Fibroblast of skin of left biceps (primary cell): Measurements from ENCODE around the gene TIMM44.

ENCODE experiments used
- DNase-seq, 2 experiments: peaks; one replicate each; pipeline ENCODE4 v3.0.0-alpha.2; 2013; ENCODE audit warnings: low read depth in 2 of 2

Gene TIMM44, protein sequence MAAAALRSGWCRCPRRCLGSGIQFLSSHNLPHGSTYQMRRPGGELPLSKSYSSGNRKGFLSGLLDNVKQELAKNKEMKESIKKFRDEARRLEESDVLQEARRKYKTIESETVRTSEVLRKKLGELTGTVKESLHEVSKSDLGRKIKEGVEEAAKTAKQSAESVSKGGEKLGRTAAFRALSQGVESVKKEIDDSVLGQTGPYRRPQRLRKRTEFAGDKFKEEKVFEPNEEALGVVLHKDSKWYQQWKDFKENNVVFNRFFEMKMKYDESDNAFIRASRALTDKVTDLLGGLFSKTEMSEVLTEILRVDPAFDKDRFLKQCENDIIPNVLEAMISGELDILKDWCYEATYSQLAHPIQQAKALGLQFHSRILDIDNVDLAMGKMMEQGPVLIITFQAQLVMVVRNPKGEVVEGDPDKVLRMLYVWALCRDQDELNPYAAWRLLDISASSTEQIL

DNA sequence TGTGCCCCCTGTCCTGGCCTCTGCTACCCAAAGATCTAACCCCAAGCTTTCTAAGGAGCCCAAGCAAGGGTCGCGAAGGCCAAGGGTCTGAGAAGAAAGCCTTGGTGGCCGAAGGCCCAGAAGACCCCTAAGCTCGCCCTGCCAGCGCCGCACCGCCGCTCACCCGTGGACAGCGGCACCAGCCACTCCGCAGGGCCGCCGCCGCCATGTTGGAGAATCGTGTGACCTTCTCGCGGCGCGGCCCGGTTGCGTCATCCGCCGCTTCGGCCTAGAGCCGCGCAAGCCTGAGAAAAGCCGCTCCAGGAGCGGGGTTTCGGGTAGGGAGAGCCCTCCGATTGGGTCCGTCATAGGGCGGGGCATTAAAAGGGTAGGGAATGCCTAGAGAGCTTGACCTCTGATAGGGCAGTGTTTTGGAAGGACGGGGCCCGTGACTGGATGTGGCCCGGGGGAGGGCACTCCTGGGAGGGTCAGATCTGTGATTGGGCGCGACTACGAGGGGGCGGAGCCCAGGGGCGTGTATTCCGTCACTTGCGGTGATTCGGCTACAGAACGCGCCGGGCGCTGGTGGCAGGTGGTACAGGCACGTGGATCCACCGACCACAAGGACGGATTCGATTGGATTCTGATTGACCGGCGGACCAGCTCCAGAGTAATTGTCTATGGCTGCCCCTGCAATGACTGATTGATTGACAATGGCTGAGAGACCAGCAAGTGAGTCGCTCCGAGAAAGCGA is at the start of gene TIMM44:
Gene TIMM44, minus strand, starts transcription at position 223 of the 733 bp plus-strand sequence. Its CDS starts 15 bp downstream, at position 208.
- peak; percentile 99 for DNase-seq

DNA sequence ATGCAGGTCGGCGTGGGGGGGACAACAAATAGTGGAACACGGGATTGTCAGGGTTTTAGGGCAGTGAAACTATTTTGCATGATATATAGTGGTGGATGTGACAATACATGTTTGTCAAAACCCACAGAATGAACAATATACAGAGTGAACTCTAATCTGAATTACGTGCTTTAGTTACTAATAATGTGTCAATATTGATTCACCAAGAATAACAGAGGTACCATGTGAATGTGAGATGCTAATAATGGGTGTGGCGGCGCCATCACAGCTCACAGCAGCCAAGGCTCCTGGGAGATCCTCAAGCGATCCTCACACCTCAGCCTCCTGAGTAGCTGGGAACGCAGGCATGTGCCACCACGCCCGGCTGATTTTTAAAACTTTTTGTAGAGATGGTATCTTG is 49.1 kb upstream of the TIMM44 start:
- DNase-seq: no peak

DNA sequence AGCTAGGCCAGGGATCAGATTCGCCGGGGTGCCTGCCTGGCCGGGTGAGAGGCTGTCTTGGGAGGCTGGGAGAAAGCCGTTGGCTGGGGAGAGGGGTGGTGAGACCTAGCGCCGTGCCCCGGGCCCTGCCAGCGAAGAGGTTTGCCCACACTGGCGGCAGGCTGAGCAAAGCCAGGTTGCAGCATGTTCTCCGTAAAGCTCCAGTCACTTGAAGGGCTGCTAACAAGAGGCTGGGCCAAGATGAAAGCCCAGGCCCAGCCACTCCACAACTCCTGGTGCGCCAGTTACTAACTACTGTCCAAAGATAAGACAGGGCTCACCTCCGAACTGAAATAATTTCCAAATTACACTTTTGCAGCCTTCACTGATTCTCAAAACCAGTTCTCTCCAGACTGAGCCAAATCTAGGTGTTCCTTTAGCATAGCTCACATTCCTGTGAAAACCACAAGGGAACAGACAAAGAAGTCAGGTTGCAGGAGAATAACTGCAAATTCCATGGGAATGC is 45.7 kb upstream of the TIMM44 start:
- no peak for DNase-seq

DNA sequence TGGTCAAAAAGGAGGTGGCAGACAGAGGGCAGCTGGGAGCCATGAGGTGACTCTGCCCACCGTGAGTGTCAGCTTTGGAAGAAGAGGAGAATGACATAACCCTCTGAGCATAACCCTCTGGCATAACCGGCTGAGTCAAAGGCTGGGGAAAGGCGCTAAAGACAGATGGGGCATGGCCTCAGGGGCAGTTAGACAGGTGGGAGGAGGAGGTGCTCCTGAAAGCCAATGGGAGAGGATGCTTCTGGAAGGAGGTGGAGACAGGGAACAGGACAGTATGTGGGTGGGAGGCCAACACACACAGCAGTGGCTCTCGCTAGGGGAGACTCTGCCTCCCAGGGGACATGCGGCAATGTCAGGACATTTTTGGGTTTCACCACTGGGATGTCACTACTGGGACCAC is 44.8 kb upstream of the TIMM44 start:
- no peak for DNase-seq

DNA sequence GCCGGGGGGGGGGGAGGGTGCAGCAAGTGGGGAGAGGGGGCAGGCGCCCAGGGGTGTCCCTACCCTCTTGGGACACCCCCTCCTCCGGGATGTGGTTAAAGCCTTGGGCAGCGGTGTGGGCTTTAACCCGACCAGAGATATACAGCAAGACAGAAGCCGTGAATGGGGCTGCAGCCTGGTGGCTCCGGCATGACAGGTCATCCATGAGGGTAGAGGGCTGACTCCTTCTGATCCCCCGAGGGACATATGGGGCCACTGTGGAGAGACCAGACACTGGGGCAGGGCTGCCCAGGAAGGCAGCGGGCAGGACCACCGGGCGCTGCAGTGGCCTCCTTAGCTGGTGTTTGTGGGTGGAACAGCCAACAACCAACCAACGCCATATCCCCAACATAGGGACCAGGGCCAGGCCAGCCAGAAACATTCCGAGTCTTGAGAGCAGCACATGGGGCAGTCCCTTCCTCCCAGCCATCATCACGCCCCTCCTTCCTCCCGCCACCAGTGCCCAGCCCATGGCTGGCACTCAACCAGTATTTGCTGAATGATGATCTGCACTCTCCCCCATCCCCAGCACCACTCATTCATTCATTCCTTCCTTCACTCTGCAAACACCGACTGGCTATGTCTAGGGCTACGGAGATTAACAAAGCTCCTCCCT is 43.8 kb upstream of the TIMM44 start:
- DNase-seq: no peak

DNA sequence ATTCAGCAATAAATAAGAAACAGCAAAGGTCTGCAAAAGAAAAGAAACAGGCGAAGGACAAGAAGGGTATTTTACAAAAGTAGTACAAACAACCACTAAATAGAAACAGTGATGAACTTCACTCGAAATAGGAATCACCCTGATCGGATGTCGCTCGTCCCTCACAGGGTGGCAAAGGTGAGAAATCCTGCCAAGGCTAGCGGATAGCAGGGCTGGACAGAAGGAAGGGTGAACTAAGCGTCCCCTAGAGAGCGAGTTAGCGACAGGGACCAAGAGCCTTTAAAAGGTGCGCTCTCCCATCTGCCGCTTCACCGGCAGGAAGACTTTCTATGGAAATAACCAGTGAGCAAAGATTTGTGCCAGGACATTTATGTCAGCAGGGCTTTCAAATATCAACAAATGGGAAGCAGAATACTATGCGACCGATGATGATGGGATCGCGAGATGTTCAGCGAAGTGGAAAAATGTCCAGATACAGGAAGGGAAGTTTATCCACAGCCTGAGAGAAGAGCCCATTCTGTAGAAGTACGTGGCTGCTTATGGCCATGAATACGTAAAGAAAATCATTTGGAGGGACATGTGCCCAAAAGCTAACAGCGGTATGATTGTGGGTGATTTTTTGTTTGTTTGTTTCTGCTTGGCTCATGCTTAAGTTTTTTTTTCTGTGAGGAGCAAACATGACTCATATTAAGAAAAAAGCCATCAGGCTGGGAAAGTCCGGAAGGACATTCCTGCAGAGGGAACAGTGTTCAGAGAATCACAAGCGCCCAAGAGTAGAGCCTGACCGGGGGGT is 43.1 kb upstream of the TIMM44 start:
- no peak for DNase-seq

DNA sequence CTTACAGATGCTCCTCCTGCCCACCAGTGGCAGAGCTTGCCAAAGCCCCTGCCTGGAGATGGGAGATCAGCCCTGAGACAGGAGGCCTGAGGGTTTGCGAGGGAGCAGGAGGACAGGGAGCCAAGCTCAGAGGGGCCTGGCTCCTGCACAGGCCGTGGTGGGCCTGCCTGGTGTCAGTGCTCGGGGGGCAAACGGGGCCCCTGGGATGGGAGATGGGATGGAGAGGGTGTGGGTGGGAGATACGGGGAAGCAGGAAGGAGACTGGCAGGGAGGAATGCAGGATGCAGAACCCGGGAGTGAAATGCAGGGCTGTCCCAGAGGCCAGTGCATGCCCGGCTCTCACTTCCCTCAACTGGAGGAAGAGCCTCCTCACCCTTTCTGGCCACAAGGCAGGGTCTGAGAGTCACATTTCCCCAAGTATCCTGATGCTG is 42.0 kb upstream of the TIMM44 start:
- no peak for DNase-seq

DNA sequence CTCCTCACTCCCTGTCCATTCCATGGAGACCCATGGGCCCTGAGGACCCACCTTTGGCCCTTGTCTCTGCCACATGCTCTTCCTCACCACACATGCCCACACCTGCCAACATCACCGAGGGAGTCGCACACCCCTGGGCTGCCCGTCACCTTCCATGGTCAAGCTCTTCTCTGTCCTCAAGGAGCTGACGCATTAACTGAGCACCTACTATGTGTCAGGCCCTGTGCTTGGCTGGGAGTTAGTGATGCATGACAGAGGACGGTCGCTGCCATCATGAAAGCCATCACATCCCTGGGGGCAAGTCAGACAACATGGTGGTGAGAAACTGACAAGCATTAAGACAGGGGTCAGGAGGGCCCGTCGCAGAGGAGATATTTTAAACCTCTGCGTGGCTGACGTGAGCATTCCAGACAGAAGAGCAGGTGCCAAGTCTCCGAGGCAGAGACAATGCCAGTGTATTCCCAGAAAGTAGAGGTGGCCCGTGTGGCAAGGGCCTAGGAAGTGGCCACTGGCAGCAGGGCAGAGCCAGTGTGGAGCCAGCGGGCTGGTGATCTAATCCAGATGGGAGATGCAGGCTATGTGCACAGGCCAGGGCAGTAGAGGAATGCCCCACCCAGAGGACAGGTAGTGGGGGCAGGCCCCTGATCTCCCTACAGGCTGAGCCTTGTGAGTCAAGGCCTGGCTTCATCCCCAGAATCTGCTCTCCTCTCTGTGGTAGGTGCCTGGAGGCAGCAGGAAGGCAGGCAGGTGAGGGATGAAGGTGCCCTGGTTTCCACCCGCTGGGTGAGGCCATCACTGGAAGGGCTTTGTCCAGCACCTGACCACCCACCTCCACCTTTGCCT is 40.8 kb upstream of the TIMM44 start:
- DNase-seq: no peak

DNA sequence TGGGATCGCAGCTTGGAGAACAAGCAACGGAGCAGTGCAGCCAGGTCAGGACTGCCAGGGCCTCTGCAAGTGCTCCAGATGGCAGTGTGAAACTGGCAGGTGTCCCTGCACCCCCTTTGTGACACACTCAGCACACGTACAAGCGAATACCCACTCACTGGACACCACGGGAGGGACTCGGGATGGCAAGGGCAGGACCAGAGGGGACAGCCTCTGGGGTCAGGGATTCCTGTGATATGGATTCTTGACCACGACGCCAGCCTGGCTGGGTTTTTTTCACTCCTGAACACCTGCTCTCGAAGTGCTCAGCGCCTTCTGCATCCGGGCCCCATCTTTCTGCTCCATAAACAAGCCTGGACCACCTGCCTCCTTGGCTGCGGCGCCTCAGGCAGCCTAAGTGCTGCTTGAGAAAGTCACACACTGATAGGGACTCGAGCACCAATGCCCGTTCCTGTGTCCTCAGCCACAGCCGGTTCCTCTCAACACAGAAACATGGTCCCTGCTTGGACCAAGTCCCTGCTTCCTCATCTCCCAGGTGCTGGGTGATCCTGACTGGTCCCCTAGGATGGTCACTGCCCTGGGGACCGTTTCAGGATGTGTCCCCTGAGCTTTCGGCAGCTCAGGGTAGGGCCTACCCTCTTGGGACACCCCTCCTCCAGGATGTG is 40.0 kb upstream of the TIMM44 start:
- no peak for DNase-seq

DNA sequence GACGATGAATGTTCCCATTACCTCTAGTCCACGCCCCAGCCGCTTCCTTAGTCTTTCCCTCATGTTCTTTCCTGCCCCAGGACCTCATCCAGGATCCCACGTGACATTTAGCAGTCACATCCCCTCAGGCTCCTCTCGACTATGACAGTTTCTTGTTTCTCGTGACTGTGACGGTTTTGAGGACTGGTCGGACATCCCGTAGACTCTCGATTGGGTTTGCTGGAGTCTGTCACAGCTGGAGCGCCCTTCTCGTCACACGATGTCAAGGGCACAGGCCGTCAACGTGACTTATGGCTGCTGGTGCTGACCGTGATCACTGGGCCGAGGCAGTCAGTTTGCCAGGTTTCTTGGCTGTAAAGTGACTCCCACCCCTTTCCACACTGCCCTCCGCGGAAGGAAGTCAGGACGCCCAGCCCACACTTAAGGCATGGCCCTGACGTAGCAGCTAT is 39.2 kb upstream of the TIMM44 start:
- no peak for DNase-seq

DNA sequence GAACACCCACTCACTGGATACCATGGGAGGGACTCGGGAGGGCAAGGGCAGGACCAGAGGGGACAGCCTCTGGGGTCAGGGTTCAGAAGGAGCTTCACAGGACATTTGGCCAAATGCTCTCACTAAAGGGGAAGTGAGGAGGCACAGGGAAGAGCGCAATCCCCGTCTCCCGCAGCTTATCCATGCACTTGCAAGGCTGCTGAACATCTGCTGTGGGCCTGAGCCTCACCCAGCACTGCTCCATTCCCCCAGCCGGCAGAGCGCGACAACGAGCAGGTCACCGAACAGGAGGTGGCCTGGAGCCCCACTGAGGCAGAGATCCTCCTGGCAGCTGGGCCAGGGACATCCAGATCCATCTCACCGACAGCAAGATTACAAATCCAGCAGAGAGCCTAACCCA is 38.6 kb upstream of the TIMM44 start:
- DNase-seq: no peak

DNA sequence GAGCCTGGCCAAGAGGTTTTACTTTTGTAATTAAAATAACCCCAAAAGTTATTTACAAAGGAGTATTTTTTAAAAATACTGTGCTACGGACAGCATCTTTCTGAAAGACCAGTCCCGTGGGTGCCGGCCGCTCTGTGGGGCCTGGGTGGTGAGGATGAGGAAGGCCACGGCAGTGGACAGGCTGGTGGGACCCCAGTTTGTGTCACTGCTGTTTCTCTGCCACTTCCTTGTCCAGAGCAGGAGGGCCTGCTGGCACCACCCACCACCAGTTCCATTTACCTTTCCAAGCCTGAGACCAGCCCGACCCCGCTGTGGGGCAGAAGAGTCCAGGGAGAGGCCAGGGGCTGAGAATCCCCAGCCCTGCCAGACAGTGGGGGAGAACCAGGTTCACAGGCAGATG is 38.2 kb upstream of the TIMM44 start:
- DNase-seq: no peak

DNA sequence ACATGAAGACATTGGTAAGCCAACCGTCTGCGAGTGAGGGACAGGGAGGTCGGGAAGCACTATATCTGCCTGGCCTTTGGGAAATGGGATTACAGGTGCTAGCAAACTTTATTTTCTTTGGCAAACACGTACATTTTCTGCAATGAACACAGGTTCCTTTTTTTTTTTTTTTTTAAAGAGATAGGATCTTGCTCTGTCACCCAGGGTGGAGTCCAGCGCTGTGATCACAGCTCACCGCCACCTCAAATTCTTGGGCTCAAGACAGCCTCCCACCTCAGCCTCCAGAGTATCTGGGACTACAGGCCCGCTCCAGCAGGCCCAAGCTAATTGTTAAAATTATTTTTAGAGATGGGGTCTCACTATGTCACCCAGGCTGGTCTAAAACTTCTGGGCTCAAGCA is 37.7 kb upstream of the TIMM44 start:
- no peak for DNase-seq

DNA sequence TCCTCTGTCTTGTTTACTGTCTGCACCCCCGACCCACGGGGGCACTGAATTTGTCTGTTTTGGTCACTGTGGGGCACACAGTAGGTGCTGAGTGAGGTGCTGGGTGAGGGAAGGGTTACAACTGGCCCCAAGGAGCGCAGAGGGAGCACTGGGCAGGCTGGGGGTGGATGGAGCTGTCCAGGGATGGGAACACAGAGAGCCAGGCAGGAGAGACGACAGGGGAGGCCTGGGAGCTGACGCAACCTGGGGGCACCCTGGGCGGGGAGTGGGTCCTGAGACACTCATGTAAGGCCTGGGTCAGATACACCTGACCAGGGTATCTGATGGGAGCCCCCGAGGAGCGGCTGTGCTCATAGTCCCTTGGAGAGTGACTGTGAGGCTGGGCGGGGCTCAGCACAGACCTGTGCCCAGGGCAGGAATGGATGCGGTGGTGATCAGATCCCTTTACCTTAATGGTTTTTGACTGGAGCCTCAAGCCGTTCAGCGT is 37.2 kb upstream of the TIMM44 start:
- DNase-seq: no peak

DNA sequence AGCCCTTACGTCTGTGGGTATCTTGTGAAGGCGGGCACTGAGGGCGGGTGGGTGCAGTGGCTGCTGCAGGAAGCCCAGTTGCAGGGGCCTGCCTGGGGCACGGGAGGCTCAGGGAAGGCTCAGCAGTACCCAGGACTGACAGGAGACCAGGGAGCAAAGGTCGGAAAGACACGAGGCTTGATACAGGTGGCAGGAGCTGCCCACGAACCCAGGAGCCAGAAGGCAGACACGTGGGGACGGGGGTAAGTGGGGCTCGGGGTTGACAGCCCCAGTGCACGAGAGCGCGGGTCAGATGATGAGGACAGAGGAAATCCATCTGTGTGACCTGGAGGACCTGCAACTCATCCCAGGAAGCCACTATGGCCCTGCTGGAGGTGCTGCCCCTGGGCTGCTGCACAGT is 36.7 kb upstream of the TIMM44 start:
- no peak for DNase-seq

DNA sequence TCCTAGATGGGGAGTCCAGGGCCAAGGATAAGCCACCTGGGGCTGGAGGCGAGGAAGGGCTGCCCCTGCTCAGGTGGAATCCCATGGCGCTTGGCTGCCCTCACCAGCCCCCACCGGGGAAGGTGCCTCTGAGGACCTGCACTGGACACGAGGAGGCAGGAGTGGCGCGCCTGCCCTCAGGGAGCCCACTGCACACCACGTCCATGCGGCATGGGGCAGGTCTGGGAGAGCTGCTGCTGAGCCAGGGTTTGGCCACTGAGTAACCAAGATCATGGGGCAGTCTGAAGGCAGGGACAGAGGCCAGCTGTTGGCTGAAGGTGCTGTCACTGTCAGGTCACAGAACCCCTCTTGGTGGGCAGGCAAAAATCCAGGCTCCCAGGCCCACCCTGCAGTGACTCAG is 36.1 kb upstream of the TIMM44 start:
- no peak for DNase-seq

DNA sequence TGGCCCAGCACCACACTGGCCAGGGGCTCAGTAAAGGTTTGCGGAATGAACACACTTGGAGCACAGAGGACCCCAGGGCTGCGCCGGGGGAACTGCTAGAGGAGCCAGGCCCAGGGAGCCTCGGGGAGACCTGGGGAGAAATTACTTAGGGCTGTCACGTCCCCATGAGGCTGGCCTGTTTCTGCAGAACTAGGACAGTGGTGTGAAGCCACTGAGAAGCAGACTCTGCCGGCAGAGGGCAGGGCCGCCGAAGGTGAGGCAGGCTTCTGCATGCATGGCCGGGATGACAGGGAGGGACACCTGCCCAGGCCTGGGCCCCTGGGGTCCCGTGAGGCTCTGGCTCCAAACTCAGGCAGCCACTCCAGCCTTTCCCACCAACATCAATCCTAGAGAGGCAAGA is 35.5 kb upstream of the TIMM44 start:
- no peak for DNase-seq

DNA sequence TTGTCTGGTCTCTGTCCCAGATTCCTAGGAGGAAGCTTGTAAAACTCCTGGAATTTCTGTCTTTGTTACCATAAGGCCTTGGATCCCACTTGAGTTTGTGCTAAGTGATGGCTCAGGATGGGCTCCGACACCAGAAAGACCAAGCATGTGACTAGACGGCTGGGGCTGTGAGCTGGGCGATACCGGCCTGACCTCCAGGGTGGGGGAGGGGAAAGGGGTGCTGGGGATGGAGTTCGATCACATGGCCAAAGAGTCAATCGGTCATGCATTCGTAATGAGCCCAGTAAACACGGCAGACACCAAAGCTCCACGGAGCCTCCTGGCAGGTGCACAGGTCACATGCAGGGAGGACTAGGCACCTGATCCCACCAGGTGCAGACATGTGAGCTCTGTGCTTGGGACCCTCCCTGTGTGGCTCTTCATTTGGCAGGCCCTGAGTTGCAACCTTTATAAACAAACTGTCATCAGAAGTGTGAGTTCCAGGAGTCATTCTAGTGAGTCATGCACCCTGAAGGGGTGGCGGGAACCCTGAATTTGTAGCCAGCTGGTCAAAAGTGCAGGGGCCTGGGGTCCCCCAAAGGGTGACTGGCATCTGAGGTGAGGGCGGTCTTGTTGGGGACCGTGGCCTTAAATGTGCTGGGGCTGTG is 34.8 kb upstream of the TIMM44 start:
- DNase-seq: no peak

DNA sequence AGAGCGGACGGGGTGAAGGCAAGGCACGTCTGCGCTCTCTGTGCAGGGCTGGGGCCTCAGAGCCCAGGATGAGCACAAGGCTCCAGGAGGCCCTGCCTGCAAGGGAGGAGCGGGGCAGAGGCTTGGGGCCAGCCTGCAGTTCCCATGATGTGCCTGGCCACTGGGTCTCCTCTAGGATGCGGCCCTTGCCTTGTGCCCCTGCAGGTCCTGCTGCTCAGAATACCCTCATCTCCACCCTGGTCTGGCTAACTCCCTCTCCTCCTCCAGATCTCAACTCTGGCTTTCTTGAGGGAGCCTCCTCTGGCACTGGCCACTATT is 34.2 kb upstream of the TIMM44 start:
- DNase-seq: no peak
